HCT116 (cell line): Measurements from ENCODE around the gene SMTN. TPM values are rescaled to one million over a fixed set of nuclear protein-coding genes. Genes with fewer than 3 reads are reported as not detected.

Source experiments
- ATAC-seq: fragments of 200-7000 bp; cut with Tn5 transposase; 2 replicates; pipeline ENCODE4 v1.9.1; 2020; ENCODE audit warnings: mild to moderate bottlenecking, moderate library complexity
- BruUV-seq: library from RNA; stranded (reverse); fragments of 400-500 nt; replicated peaks from 2 replicates; lab custom pipeline; 2021; lab: Mats Ljungman, UMichigan
- CTCF ChIA-PET: fragments of 300-600 bp; sonication (Branson Sonifier 250); formaldehyde crosslinking; loops from one replicate; lab custom pipeline; 2021; ENCODE audit warnings: antibody characterized with exemption; lab: Charles Lee
- POLR2A ChIA-PET: fragments of 300-600, 350-600 bp; sonication (Branson Sonifier 250); formaldehyde crosslinking; loops from one replicate; lab custom pipeline; 2021; ENCODE audit warnings: antibody characterized with exemption; lab: Charles Lee
- RAD21 ChIA-PET, 2 experiments: fragments of 300-600 bp; sonication (Branson Sonifier 250); formaldehyde crosslinking; loops; one replicate each; lab custom pipeline; 2023; ENCODE audit warnings: low total read pairs in 2 of 2; ENCODE audit not compliant: uncharacterized antibody in 2 of 2, unreplicated experiment in 2 of 2, low non-redundant PET in 1 of 2; lab: Charles Lee
- DNase-seq: peaks from one replicate; pipeline ENCODE4 v3.0.0-alpha.2; 2010; ENCODE audit warnings: low read depth, low spot score
- H2AFZ ChIP-seq: fragments of 200-600 bp; shearing (Covaris generic), sonication (generic); 2 replicates; pipeline ENCODE4 v1.6.1; 2017; ENCODE audit warnings: low read depth, mixed run types, mixed read lengths, antibody characterized with exemption, low read length; ENCODE audit not compliant: poor library complexity, severe bottlenecking
- H3K27ac ChIP-seq: 2 replicates; pipeline ENCODE4 v1.5.1; 2012; ENCODE audit warnings: low read depth, low read length
- H3K27me3 ChIP-seq: fragments of 200-600 bp; sonication (generic); 2 replicates; pipeline ENCODE4 v1.6.1; 2016; ENCODE audit warnings: mixed run types, low read length, mixed read lengths; ENCODE audit not compliant: insufficient read depth
- H3K36me3 ChIP-seq, 2 experiments: fragments of 200-500 bp in 1 of 2; fragments of 200-600 bp in 1 of 2; sonication (Bioruptor generic) in 1 of 2; sonication (generic) in 1 of 2; 2 replicates each; pipeline versions ENCODE4 v1.5.1 to v1.6.1; 2014 to 2016; ENCODE audit warnings: low read length in 2 of 2, inconsistent platforms in 1 of 2, mixed read lengths in 1 of 2, mixed run types in 1 of 2; ENCODE audit not compliant: insufficient read depth in 2 of 2, control insufficient read depth in 1 of 2
- H3K4me1 ChIP-seq, 2 experiments: fragments of 200-600 bp in 1 of 2; sonication (generic) in 1 of 2; 2 replicates each; pipeline versions ENCODE4 v1.5.1 to v1.6.1; 2012 to 2017; ENCODE audit warnings: low read length in 2 of 2, inconsistent platforms in 1 of 2, mild to moderate bottlenecking in 1 of 2, mixed read lengths in 1 of 2, mixed run types in 1 of 2, moderate library complexity in 1 of 2; ENCODE audit not compliant: insufficient read depth in 2 of 2, control insufficient read depth in 1 of 2
- H3K4me2 ChIP-seq: fragments of 200-600 bp; sonication (generic); 2 replicates; pipeline ENCODE4 v1.6.1; 2017; ENCODE audit warnings: mixed run types, low read length, mixed read lengths
- H3K4me3 ChIP-seq, 2 experiments: fragments of 200-600 bp in 1 of 2; sonication (generic) in 1 of 2; replicated peaks in 1 of 2; 2 replicates each; pipeline ENCODE4 v1.5.1; 2011 to 2016; ENCODE audit warnings: low read length in 2 of 2, control low read depth in 1 of 2, low read depth in 1 of 2, mild to moderate bottlenecking in 1 of 2, mixed read lengths in 1 of 2, mixed run types in 1 of 2
- H3K79me2 ChIP-seq: fragments of 200-600 bp; sonication (generic); 2 replicates; pipeline ENCODE4 v1.6.1; 2017; ENCODE audit warnings: mild to moderate bottlenecking, mixed run types, low read length, moderate library complexity, mixed read lengths; ENCODE audit not compliant: insufficient read depth
- H3K9ac ChIP-seq: fragments of 200-600 bp; sonication (generic); 2 replicates; pipeline ENCODE4 v1.6.1; 2016; ENCODE audit warnings: low read length, mixed read lengths
- H3K9me2 ChIP-seq: fragments of 200-600 bp; sonication (generic), shearing (Covaris generic); 2 replicates; pipeline ENCODE4 v1.6.1; 2017; ENCODE audit warnings: mixed run types, mild to moderate bottlenecking, moderate library complexity; ENCODE audit not compliant: insufficient read depth
- H3K9me3 ChIP-seq, 2 experiments: fragments of 200-500 bp in 1 of 2; fragments of 200-600 bp in 1 of 2; sonication (Bioruptor generic) in 1 of 2; sonication (generic) in 1 of 2; 2 replicates each; pipeline ENCODE4 v1.6.1; 2014 to 2017; ENCODE audit warnings: low read length in 2 of 2, mixed read lengths in 2 of 2, inconsistent platforms in 1 of 2, low read depth in 1 of 2, mild to moderate bottlenecking in 1 of 2, mixed run types in 1 of 2, moderate library complexity in 1 of 2; ENCODE audit not compliant: control insufficient read depth in 1 of 2, insufficient read depth in 1 of 2
- H4K20me1 ChIP-seq: fragments of 200-600 bp; sonication (generic), shearing (Covaris generic); 2 replicates; pipeline ENCODE4 v1.6.1; 2017; ENCODE audit warnings: mixed run types, mild to moderate bottlenecking, moderate library complexity; ENCODE audit not compliant: insufficient read depth
- CBX3 ChIP-seq: IDR thresholded peaks from 2 replicates; pipeline ENCODE4 v1.6.1; 2012; ENCODE audit warnings: low read depth
- CEBPB ChIP-seq: IDR thresholded peaks from 2 replicates; pipeline ENCODE4 v1.6.1; 2012; ENCODE audit warnings: low read depth
- EZH2phosphoT487 ChIP-seq: fragments of 200-600 bp; IDR thresholded peaks from 2 replicates; pipeline ENCODE4 v1.6.1; 2018; ENCODE audit warnings: antibody characterized with exemption, borderline replicate concordance
- FOSL1 ChIP-seq: IDR thresholded peaks from 2 replicates; pipeline ENCODE4 v1.6.1; 2012; ENCODE audit warnings: low read depth
- POLR2A ChIP-seq: IDR thresholded peaks from 2 replicates; pipeline ENCODE4 v1.7.0; 2011; ENCODE audit warnings: borderline replicate concordance; ENCODE audit not compliant: insufficient read depth, insufficient read length; ENCODE audit errors: extremely low read depth
- SP1 ChIP-seq: IDR thresholded peaks from 2 replicates; pipeline ENCODE4 v1.6.1; 2012; ENCODE audit warnings: low read depth
- YY1 ChIP-seq: IDR thresholded peaks from 2 replicates; pipeline ENCODE4 v1.6.1; 2011; ENCODE audit warnings: low read length, low read depth, moderate library complexity, mild to moderate bottlenecking; ENCODE audit not compliant: insufficient replicate concordance; ENCODE audit errors: extremely low read depth
- ZFX ChIP-seq: fragments of 450-650 bp; IDR thresholded peaks from 2 replicates; pipeline ENCODE4 v1.6.1; 2017
- ZNF274 ChIP-seq: fragments of 200-500 bp; sonication (Bioruptor generic); IDR thresholded peaks from 2 replicates; pipeline ENCODE4 v1.6.1; 2014; ENCODE audit warnings: mild to moderate bottlenecking, low read depth, low read length, inconsistent platforms
- intact Hi-C: fragments of 100-400 bp; cut with micrococcal nuclease; formaldehyde crosslinking; loops from 2 replicates; pipeline ENCODE4 v1.10.0; 2022
- total RNA-seq: library from RNA; stranded (reverse); gene quantifications from one replicate; pipeline ENCODE4 v1.2.1, GENCODE V29; 2021; ENCODE audit not compliant: unreplicated experiment
- TF ChIP-seq, protein P1 (sequence below): IDR thresholded peaks from 2 replicates; pipeline ENCODE4 v1.6.1; 2012
- TF ChIP-seq, protein P2 (sequence below): IDR thresholded peaks from 2 replicates; pipeline ENCODE4 v1.6.1; 2012
- TF ChIP-seq, protein P3 (sequence below): IDR thresholded peaks from 2 replicates; pipeline ENCODE4 v1.6.1; 2012; ENCODE audit warnings: low read depth

SMTN gene
- total RNA-seq, 1 experiment from 2014 or later: 148 TPM

DNA sequence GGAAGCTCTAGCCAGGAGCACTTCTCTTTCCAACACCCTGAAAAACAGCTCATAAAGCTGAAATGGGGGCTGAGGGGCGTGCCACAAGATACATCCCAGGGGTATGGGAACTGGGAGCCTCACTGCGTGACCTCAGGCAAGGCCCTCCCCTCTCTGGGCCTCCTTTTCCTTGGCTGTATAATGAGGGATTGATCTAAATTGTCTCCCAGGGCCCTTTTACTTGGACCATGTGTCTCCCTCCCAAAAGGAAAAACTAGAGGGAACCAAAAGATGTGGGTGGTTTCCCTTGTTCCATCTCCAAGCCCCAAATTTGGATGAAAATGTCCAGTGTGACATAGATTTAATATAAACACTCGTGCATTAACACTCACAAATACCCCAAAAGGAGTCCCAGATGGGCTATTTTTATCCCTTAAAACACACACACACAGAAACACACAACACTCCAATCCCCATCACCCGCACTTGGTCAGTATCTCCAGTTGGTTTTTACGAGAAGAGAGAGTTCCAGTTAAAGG lies 25.9 kb upstream of the SMTN start:
- BruUV-seq: no TSS peak
- Histone ChIP-seq H3K4me3 (no peak overlapping the region), H3K27ac (no peak overlapping the region), H2AFZ (peak overlapping the region; percentile 25), H3K9me2 (no peaks in the 10 kb centered on the region), H3K27me3 (no peaks in the 10 kb centered on the region), H3K36me3 (no peaks in the 10 kb centered on the region), H3K9ac (no peak overlapping the region), H3K9me3 (no peaks in the 10 kb centered on the region), H4K20me1 (no peaks in the 10 kb centered on the region), H3K4me2 (peak overlapping the region; percentile 30; the same call in 1 of the 2 replicates), H3K79me2 (no peaks in the 10 kb centered on the region), H3K4me1 (peaks cover 0 to 10% of the 10 kb centered on the region in 2 experiments; a peak in 2 of 4 replicates)
- ChIA-PET RAD21 (no interaction called here), CTCF (interaction anchor here (1.1 kb wide), 1 partner anchor 28 kb away, joined by 3 read pairs; no protein-coding TSS in a partner anchor), POLR2A (interaction anchor here (0.9 to 1.5 kb wide), 3 partner anchors 8 to 26 kb away, joined by 3 to 6 read pairs (median 3); partner anchors contain the start of gene SMTN)
- no peak for TF ChIP-seq ZNF274
- TF ChIP-seq CEBPB: no peak
- TF ChIP-seq YY1: no peak
- no peak for TF ChIP-seq FOSL1
- no peak for TF ChIP-seq EZH2phosphoT487
- TF ChIP-seq POLR2A: no peak
- intact Hi-C loops: no loop called here
- ATAC-seq (no peak), DNase-seq (no peak)

DNA sequence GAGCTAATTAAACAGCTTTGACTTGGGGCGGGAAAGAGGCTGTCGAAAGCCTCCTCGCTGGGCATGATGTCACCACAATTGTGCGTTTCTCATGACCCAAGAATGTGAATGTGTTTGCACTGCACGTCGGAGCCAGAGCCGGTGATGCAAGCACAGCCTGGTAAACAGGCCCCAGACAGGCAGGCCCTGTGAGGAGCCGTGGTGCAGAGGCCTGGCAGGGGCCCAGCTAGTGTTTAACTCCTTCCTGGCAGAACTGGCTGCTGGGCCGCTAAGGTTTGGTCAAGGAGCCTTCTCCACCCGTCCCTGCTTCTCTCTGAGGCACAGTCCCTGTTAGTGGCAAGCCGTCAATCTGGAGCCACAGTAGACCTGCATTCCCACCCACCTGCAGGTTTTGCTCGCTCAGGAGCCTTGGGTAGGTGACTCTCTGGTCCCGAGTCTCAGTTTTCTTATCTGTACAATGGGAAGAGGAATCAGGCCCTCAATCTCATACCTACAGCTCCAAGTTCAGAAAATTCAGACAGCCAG lies 25.4 kb upstream of the SMTN start:
- H3K36me3 ChIP-seq: no peaks in the 10 kb centered on the region
- BruUV-seq: no TSS peak
- H4K20me1 ChIP-seq: no peaks in the 10 kb centered on the region
- peak; percentile 72 for ATAC-seq
- no peaks in the 10 kb centered on the region for H3K27me3 ChIP-seq
- no peak for DNase-seq
- peak overlapping the region; percentile 30; the same call in 1 of the 2 replicates for H3K4me2 ChIP-seq
- peaks cover 0 to 11% of the 10 kb centered on the region in 2 experiments; a peak in 2 of 4 replicates for H3K4me1 ChIP-seq
- H3K9ac ChIP-seq: no peak overlapping the region
- ChIA-PET CTCF (interaction anchor here (1.1 kb wide), 1 partner anchor 28 kb away, joined by 3 read pairs; no protein-coding TSS in a partner anchor), POLR2A (interaction anchor here (0.9 to 1.5 kb wide), 3 partner anchors 8 to 25 kb away, joined by 3 to 6 read pairs (median 3); partner anchors contain the start of gene SMTN), RAD21 (no interaction called here)
- H3K4me3 ChIP-seq: no peak overlapping the region
- H3K27ac ChIP-seq: no peak overlapping the region
- H3K79me2 ChIP-seq: no peaks in the 10 kb centered on the region
- H3K9me3 ChIP-seq: no peaks in the 10 kb centered on the region
- intact Hi-C loops: no loop called here
- peak overlapping the region; percentile 25 for H2AFZ ChIP-seq
- TF ChIP-seq, protein P1, sequence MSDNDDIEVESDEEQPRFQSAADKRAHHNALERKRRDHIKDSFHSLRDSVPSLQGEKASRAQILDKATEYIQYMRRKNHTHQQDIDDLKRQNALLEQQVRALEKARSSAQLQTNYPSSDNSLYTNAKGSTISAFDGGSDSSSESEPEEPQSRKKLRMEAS: peak; percentile 67; the same call in 1 of the 2 replicates
- TF ChIP-seq EZH2phosphoT487: no peak
- TF ChIP-seq, protein P2, sequence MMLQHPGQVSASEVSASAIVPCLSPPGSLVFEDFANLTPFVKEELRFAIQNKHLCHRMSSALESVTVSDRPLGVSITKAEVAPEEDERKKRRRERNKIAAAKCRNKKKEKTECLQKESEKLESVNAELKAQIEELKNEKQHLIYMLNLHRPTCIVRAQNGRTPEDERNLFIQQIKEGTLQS: peak; percentile 73
- TF ChIP-seq, protein P3, sequence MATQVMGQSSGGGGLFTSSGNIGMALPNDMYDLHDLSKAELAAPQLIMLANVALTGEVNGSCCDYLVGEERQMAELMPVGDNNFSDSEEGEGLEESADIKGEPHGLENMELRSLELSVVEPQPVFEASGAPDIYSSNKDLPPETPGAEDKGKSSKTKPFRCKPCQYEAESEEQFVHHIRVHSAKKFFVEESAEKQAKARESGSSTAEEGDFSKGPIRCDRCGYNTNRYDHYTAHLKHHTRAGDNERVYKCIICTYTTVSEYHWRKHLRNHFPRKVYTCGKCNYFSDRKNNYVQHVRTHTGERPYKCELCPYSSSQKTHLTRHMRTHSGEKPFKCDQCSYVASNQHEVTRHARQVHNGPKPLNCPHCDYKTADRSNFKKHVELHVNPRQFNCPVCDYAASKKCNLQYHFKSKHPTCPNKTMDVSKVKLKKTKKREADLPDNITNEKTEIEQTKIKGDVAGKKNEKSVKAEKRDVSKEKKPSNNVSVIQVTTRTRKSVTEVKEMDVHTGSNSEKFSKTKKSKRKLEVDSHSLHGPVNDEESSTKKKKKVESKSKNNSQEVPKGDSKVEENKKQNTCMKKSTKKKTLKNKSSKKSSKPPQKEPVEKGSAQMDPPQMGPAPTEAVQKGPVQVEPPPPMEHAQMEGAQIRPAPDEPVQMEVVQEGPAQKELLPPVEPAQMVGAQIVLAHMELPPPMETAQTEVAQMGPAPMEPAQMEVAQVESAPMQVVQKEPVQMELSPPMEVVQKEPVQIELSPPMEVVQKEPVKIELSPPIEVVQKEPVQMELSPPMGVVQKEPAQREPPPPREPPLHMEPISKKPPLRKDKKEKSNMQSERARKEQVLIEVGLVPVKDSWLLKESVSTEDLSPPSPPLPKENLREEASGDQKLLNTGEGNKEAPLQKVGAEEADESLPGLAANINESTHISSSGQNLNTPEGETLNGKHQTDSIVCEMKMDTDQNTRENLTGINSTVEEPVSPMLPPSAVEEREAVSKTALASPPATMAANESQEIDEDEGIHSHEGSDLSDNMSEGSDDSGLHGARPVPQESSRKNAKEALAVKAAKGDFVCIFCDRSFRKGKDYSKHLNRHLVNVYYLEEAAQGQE: no peak
- 0 out of 2 replicates have a peak, but pooled peaks have one; percentile 8 for TF ChIP-seq SP1
- TF ChIP-seq ZFX: 0 out of 2 replicates have a peak, but pooled peaks have one; percentile 8
- TF ChIP-seq CEBPB: peak; percentile 66
- peak; percentile 52; the same call in 1 of the 2 replicates for TF ChIP-seq CBX3
- TF ChIP-seq, all 23 proteins: peak for 6
- no peaks in the 10 kb centered on the region for H3K9me2 ChIP-seq
